Measurements from ENCODE around the gene POLRMT. TPM values are rescaled to one million over a fixed set of nuclear protein-coding genes. Genes with fewer than 3 reads are reported as not detected.
"Not testable (repeated sequence)": the region's sequence is repeated elsewhere in the genome, so short reads cannot be mapped to it uniquely, and the experiment has no call there.

Gene POLRMT
- total RNA-seq, 4 donors from 2014 or later, result 28.2 to 73.5 (median 51.5) TPM

DNA sequence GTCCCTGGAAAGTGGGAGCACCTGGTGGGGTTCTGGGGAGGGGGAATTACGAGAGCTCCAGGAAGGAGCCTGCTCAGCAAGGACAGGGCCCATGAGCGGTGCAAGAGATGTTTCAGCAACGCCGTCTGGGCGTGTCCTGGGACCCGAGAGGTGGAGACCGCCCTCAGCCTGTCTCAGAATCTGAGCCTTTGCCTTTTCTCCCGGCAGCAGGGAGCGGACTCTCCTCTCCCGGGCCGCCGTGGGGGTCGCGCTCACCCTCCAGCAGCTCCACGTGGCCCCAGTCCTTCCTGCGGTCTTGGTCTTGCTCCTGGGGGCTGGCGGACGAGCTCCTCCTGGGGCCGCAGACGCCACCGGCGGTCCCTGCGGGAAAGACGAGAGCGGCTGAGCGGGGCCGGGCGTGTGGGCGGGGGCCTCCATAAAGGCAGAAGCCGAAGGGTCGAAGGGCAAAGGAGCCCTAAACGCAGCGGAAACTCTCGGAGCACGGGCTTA lies 714 bp downstream of the POLRMT start:
- 0 to 15% methylated on average over 12 to 20 of the region's 35 CpGs for WGBS, 2 donors
- Histone ChIP-seq H3K27ac (peak overlapping the region; percentile 7 to 85 (median 74)), H3K36me3 (peaks cover 0 to 36% (median 9%) of the 10 kb centered on the region in 3 donors), H3K27me3 (no peaks in the 10 kb centered on the region), H3K4me3 (peak overlapping the region; percentile 71 to 95 (median 88)), H3K4me1 (peaks cover 0 to 37% (median 18%) of the 10 kb centered on the region in 4 donors), H3K9me3 (no peaks in the 10 kb centered on the region)
- no peak for TF ChIP-seq POLR2A (IDR thresholded peaks at IDR 0.05)
- TF ChIP-seq, protein P1, sequence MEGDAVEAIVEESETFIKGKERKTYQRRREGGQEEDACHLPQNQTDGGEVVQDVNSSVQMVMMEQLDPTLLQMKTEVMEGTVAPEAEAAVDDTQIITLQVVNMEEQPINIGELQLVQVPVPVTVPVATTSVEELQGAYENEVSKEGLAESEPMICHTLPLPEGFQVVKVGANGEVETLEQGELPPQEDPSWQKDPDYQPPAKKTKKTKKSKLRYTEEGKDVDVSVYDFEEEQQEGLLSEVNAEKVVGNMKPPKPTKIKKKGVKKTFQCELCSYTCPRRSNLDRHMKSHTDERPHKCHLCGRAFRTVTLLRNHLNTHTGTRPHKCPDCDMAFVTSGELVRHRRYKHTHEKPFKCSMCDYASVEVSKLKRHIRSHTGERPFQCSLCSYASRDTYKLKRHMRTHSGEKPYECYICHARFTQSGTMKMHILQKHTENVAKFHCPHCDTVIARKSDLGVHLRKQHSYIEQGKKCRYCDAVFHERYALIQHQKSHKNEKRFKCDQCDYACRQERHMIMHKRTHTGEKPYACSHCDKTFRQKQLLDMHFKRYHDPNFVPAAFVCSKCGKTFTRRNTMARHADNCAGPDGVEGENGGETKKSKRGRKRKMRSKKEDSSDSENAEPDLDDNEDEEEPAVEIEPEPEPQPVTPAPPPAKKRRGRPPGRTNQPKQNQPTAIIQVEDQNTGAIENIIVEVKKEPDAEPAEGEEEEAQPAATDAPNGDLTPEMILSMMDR (IDR thresholded peaks at IDR 0.05), result no peak
- TF ChIP-seq EP300 (IDR thresholded peaks at IDR 0.05), result no peak
- peak in 1 of 2 donors; percentile 52 for DNase-seq (ENCODE audit: low spot score in 2 of 2)

DNA sequence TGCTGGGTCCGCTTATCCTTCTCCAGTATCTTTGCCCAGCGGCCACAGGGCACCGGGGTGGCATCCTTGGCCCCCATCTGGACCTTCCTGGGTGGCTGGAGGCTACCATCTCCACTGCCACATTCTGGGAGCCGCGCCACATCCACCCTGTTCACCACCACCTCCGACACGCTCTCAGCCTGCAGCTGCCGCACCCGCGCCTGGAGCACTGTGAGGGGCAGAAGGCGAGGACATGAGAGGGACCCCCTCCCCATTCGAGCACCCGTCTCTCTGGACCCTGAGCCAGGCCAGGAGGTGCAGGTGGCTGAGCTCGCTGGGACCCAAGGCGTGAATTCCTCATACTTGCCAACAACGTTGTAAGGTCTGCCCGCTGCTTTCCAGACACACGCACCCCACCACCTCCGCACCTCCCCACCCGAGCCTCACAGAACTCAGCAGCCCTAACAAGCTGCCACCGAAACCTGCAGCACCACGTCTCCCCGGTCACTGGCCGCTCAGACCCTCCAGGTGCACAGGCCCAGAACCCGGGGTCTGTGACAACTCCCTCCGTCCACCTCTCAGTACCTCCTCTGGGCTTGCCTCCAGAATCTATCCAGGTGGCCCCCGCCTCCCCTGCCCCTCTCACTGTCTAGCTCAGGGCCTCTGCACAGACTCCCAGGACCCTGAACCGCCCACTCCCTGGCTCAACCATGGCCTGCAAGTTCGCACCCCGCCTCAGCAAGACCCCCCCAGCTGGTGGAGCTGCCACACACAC lies 3.2 kb downstream of the POLRMT start:
- TF ChIP-seq POLR2A (IDR thresholded peaks at IDR 0.05) (no peak), EP300 (IDR thresholded peaks at IDR 0.05) (no peak)
- TF ChIP-seq, protein P1 (IDR thresholded peaks at IDR 0.05), result no peak
- Histone ChIP-seq H3K9me3 (no peaks in the 10 kb centered on the region), H3K27ac (no peak overlapping the region), H3K4me1 (peaks cover 0 to 37% (median 18%) of the 10 kb centered on the region in 4 donors), H3K4me3 (no peak overlapping the region), H3K36me3 (peaks cover 3 to 56% (median 9%) of the 10 kb centered on the region in 3 donors), H3K27me3 (no peaks in the 10 kb centered on the region)
- WGBS, 2 donors, result 91 to 92% methylated on average over 30 of the region's 30 CpGs
- DNase-seq (ENCODE audit: low spot score in 2 of 2), result no peak

DNA sequence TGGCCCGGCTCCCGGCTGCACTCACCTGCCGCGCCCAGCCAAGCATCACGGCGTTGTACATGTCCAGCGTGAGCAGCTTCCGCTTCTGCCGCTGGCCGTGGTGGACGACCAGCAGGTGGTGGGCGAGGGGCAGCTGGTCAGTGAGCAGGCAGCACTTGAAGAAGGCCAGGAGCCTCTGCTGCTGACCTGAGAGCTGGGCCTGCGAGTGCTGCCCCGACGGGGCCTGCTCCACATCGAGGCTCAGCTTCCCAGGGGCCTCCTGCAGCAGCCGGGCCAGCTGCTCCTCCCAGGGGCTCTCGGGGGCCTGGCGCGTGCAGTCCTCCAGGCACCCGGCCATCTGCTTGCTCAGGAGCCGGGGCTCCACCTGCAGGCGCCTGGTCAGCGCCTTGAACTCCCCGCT lies 3.8 kb downstream of the POLRMT start:
- H3K4me1 ChIP-seq, result peaks cover 0 to 40% (median 16%) of the 10 kb centered on the region in 4 donors
- H3K9me3 ChIP-seq; H3K27ac ChIP-seq; H3K4me3 ChIP-seq; DNase-seq (ENCODE audit: low spot score in 2 of 2); H3K27me3 ChIP-seq: not testable (repeated sequence)
- 79 to 84% methylated on average over 12 to 19 of the region's 25 CpGs for WGBS, 2 donors
- peaks cover 3 to 63% (median 9%) of the 10 kb centered on the region in 3 donors for H3K36me3 ChIP-seq

DNA sequence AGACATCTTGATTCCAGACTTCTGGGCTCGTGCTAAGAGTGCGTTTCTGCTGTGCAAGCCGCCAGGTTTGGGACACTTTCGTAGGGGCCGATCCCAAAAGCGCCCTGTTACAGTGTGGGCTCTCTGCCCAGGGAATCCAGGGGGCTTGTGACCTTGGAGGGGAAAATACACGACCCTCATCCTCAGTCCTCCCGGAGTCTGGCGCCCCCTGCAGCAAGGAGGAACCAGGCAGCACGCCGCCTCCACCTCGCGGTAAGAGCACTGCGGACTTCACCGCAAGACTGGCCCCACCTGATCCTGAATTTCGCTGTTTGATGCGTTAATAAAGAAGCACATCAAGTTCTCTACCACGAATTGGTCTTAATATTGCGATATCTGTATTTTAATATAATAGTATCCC lies 5.2 kb downstream of the POLRMT start:
- no peaks in the 10 kb centered on the region for H3K9me3 ChIP-seq
- peaks cover 3 to 76% (median 9%) of the 10 kb centered on the region in 3 donors for H3K36me3 ChIP-seq
- no peak overlapping the region for H3K27ac ChIP-seq
- TF ChIP-seq, protein P1 (IDR thresholded peaks at IDR 0.05), result no peak
- DNase-seq (ENCODE audit: low spot score in 2 of 2), result no peak
- peaks cover 0 to 44% (median 8%) of the 10 kb centered on the region in 4 donors for H3K4me1 ChIP-seq
- H3K4me3 ChIP-seq, result no peak overlapping the region
- WGBS, 2 donors, result 85 to 91% methylated on average over 19 of the region's 19 CpGs
- no peaks in the 10 kb centered on the region for H3K27me3 ChIP-seq

DNA sequence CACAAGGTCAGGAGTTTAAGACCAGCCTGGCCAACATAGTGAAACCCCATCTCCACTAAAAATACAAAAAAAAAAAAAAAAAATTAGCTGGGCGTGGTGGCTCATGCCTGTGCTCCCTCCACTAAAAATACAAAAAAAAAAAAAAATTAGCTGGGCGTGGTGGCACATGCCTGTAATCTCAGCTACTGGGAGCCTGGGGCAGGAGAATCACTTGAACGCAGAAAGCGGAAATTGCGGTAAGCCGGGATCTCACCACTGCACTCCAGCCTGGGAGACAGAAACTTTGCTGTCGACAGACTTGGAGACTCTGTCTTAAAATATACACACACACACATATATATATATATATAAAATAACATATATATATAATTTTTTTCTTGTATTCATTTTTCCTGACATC lies 6.8 kb downstream of the POLRMT start:
- H3K27me3 ChIP-seq; H3K27ac ChIP-seq; H3K9me3 ChIP-seq; DNase-seq (ENCODE audit: low spot score in 2 of 2); H3K4me3 ChIP-seq: not testable (repeated sequence)
- H3K4me1 ChIP-seq, result peaks cover 0 to 40% (median 0%) of the 10 kb centered on the region in 4 donors
- peaks cover 3 to 92% (median 9%) of the 10 kb centered on the region in 3 donors for H3K36me3 ChIP-seq
- 88 to 95% methylated on average over 7 of the region's 7 CpGs for WGBS, 2 donors

DNA sequence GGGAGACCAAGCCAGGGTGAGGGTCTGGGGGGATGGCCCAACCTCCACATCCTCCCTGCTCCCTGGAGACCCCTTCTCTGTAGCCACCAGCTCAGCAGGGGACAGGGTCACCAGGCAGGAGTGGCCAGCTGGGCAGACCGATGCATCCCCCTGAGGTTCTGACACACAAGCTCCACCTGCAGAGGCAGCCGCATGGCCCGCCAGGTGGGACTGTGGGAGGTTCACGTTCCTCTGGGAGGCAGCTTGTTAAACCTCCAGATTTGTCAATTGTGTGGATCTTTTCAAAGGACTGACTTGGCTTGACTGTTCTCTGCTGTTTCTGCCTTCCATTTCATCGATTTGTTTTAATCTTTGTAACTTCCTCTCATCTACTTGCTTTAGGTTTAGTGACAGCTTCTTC lies 8.1 kb downstream of the POLRMT start:
- Histone ChIP-seq H3K27me3 (no peaks in the 10 kb centered on the region), H3K4me1 (peaks cover 0 to 31% (median 0%) of the 10 kb centered on the region in 4 donors), H3K4me3 (no peak overlapping the region), H3K36me3 (peaks cover 3 to 95% (median 9%) of the 10 kb centered on the region in 3 donors), H3K9me3 (no peaks in the 10 kb centered on the region), H3K27ac (peak overlapping the region in 1 of 4 donors; percentile 89)
- WGBS, 2 donors, result 83 to 95% methylated on average over 5 of the region's 5 CpGs
- no peak for TF ChIP-seq POLR2A (IDR thresholded peaks at IDR 0.05)
- no peak for TF ChIP-seq EP300 (IDR thresholded peaks at IDR 0.05)
- TF ChIP-seq, protein P1 (IDR thresholded peaks at IDR 0.05), result no peak
- no peak for DNase-seq (ENCODE audit: low spot score in 2 of 2)
